ENCODE measurements around the gene TMEM238. TPM values are rescaled to one million over a fixed set of nuclear protein-coding genes. Genes with fewer than 3 reads are reported as not detected.

Gene TMEM238
- total and polyA plus RNA-seq, 4 experiments from 2014 or later = 2.4 to 9.9 (median 9.6) TPM; not detected in 1

DNA sequence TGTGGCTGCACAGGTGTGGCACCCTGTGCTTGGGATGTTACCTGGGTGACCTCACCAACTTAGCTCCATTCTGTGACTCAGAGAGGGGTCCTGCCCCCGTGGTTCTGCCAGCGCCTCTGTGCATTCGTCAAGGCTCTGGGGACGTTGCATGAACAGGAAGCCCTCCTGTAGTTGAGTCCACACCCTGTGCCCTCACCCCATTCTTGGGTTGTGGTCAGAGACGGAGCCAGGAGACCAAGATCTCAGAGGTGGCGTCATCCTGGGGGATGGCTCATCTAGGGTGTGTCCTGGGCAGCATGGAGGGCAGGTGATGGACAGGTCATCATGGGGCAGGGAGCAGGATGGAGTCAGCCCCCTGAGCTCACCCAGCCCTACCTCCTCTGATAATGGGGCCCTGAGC lies 32.1 kb downstream of the TMEM238 start:
- peak in 1 of 5 donors; percentile 25 for DNase-seq
- CTCF ChIA-PET (ENCODE audit: partially characterized antibody) = interaction anchor here (1.7 kb wide), 1 partner anchor 51 kb away, joined by 5 read pairs; no protein-coding TSS in a partner anchor

DNA sequence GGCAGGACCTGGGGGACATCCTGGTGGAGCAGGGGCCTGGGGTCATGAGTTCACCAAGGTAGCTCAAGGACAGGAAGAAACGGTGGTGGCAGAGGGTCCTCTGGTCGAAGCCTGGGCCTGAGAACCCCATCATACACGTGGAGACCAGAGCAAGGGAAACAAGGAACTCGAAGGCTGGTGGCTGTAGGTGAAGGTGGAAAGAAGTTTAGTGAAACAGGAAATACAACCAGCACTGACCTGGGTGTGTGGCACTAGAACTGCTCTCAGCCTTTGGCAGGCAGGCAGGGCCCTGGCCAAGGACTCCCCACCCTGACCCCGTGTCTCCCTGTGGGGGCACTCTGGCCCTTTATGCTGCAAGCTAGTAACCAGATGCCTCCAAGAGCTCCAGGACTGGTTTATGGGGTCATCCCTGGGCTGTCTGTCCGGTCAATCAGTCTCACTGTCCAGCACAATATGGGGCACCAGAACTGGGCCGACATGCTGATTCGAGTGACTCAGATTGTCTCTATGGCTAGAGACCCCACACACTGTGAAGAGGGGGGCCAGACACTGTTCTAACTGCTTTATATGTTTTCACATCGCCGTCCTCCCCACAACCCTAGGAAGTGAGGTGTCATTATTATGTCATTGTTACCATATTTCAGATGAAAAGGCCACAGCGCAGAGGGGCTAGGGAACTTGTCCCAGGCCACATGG lies 33.3 kb downstream of the TMEM238 start:
- no peak overlapping the region for H3K27ac ChIP-seq (ENCODE audit: low read depth, low read length)
- Mint-ChIP-seq H3K27me3 (peaks cover 24 to 39% of the 10 kb centered on the region in 2 donors), H3K9me3 (no peaks in the 10 kb centered on the region), H3K27ac (peak overlapping the region in 2 of 7 donors; percentile 47 to 53), H3K36me3 (no peaks in the 10 kb centered on the region), H3K4me1 (peaks cover 4 to 33% (median 8%) of the 10 kb centered on the region in 4 donors), H3K4me3 (peak overlapping the region in 1 of 8 donors; percentile 69)
- DNase-seq = no peak
- H3K36me3 ChIP-seq (ENCODE audit: insufficient read depth, low read length) = no peaks in the 10 kb centered on the region
- H3K27me3 ChIP-seq (ENCODE audit: insufficient read depth, low read length) = peaks cover 26% of the 10 kb centered on the region
- ChIA-PET POLR2A (ENCODE audit: partially characterized antibody) (interaction anchor here (0.9 to 1.6 kb wide), 2 partner anchors 12 to 68 kb away, joined by 3 to 7 read pairs; partner anchors contain the start of gene KMT5C), CTCF (ENCODE audit: partially characterized antibody) (interaction anchor here (1.8 kb wide), 1 partner anchor 12 kb away, joined by 7 read pairs; the partner anchor contains the start of gene KMT5C)
- no peaks in the 10 kb centered on the region for H3K9me3 ChIP-seq (ENCODE audit: control insufficient read depth in 1 of 2, low read length in 2 of 2)
- intact Hi-C loops (cut with micrococcal nuclease) = no loop called here
- peaks cover 18% of the 10 kb centered on the region for H3K4me1 ChIP-seq (ENCODE audit: insufficient read depth, low read length)
- no peak overlapping the region for H3K4me3 ChIP-seq (ENCODE audit: low read length in 2 of 2)

More for the DNA sequence above, 32.1 kb downstream of the TMEM238 start:
- Histone ChIP-seq H3K9me3 (ENCODE audit: control insufficient read depth in 1 of 2, low read length in 2 of 2) (no peaks in the 10 kb centered on the region), H3K27me3 (ENCODE audit: insufficient read depth, low read length) (peaks cover 26% of the 10 kb centered on the region), H3K4me3 (ENCODE audit: low read length in 2 of 2) (no peak overlapping the region), H3K4me1 (ENCODE audit: insufficient read depth, low read length) (peaks cover 18% of the 10 kb centered on the region), H3K27ac (ENCODE audit: low read depth, low read length) (no peak overlapping the region), H3K36me3 (ENCODE audit: insufficient read depth, low read length) (no peaks in the 10 kb centered on the region)
- Mint-ChIP-seq H3K27me3 (peaks cover 25 to 41% of the 10 kb centered on the region in 2 donors), H3K4me1 (peaks cover 4 to 33% (median 8%) of the 10 kb centered on the region in 4 donors), H3K4me3 (peak overlapping the region in 1 of 8 donors; percentile 84), H3K9me3 (no peaks in the 10 kb centered on the region), H3K36me3 (no peaks in the 10 kb centered on the region), H3K27ac (peak overlapping the region in 1 of 7 donors; percentile 38)
- intact Hi-C loops (cut with micrococcal nuclease) = no loop called here
- POLR2A ChIA-PET (ENCODE audit: partially characterized antibody) = interaction anchor here (0.9 to 2.9 kb wide), 2 partner anchors 13 to 28 kb away, joined by 3 to 15 read pairs; partner anchors contain the start of gene KMT5C

DNA sequence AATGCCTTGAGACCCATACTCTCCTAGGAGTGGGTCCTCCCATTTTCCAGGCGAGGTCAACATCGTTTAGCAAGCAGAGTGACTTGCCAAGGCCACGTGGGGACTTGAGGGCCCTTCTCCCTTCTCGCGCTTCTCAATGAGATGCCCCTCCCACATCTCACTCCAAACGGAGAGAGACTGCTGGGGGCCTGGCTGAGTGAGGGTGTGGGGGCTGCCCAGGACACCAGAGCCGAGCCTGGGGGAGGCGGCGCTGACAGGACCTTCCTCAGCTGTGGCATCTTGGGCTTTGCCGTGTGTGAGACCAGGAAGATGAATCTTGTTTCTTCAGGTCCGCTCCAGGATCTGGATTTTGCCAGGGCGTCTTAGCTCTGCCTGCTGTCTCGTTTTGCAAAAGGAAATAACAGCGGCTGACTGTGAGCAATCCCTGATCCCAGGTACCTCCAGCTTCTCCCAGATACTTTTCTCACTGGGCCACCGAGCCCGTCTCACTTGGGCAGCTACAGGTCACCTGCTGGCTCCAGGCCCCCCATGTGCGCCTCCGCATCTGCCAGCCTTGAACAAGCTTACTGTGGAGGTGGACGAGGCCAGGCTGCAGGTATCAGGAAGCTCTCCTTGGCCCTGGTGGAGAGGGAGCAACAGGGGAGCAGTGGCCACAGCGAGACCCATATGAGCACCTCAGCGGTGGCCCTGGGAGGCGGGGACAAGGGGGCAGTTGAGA lies 35.6 kb downstream of the TMEM238 start:
- POLR2A ChIA-PET (ENCODE audit: partially characterized antibody) = interaction anchor here (1.1 to 3.1 kb wide), 3 partner anchors 9 to 59 kb away, joined by 3 to 10 read pairs (median 3); partner anchors contain the start of genes KMT5C and TMEM238
- peaks cover 23% of the 10 kb centered on the region for H3K27me3 ChIP-seq (ENCODE audit: insufficient read depth, low read length)
- CTCF ChIA-PET (ENCODE audit: partially characterized antibody) = interaction anchor here (0.7 to 1.8 kb wide), 2 partner anchors 9 to 131 kb away, joined by 3 to 7 read pairs; partner anchors contain the start of gene KMT5C
- Mint-ChIP-seq H3K4me3 (no peak overlapping the region), H3K4me1 (peaks cover 2 to 24% (median 6%) of the 10 kb centered on the region in 4 donors), H3K27me3 (peaks cover 20 to 29% of the 10 kb centered on the region in 2 donors), H3K36me3 (peaks cover 0 to 7% of the 10 kb centered on the region in 2 donors), H3K27ac (no peak overlapping the region), H3K9me3 (no peaks in the 10 kb centered on the region)
- H3K9me3 ChIP-seq (ENCODE audit: control insufficient read depth in 1 of 2, low read length in 2 of 2) = no peaks in the 10 kb centered on the region
- H3K4me3 ChIP-seq (ENCODE audit: low read length in 2 of 2) = no peak overlapping the region
- no peak for DNase-seq
- no peak overlapping the region for H3K27ac ChIP-seq (ENCODE audit: low read depth, low read length)
- intact Hi-C loops (cut with micrococcal nuclease) = no loop called here
- H3K36me3 ChIP-seq (ENCODE audit: insufficient read depth, low read length) = no peaks in the 10 kb centered on the region
- peaks cover 8% of the 10 kb centered on the region for H3K4me1 ChIP-seq (ENCODE audit: insufficient read depth, low read length)

DNA sequence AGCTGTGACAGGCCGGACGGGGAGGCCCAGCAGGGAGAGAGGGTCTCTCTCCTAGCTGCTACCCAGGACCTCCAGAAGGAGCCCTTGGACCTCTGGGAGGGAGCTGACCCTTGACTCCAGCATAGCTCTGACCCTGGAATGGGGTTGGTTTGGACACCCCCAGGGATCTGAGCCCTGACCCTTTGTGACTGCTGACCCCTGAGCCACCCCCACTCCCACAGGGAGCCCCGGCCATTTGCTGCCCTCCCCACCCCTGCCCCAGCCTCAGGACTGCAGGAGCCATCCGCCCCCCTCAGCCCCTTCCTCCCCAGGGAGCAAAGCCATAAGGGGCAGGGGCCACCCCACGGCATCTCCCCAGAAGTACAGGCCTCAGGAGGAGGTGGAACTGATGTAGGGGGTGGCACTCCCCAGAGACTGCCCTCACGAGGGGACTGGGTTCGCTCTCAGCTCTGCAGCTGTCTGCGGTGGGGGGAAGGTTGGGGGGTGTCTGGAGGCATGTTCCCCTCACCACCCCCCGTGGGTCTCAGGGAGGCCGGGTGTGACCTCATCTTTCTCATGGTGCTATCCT lies 36.6 kb downstream of the TMEM238 start:
- Mint-ChIP-seq H3K27ac (peak overlapping the region in 2 of 7 donors; percentile 70 to 75), H3K4me1 (peaks cover 0 to 15% (median under 1%) of the 10 kb centered on the region in 4 donors), H3K27me3 (peaks cover 13 to 20% of the 10 kb centered on the region in 2 donors), H3K4me3 (no peak overlapping the region), H3K36me3 (peaks cover 4 to 7% of the 10 kb centered on the region in 2 donors), H3K9me3 (no peaks in the 10 kb centered on the region)
- intact Hi-C loops (cut with micrococcal nuclease) = no loop called here
- H3K9me3 ChIP-seq (ENCODE audit: control insufficient read depth in 1 of 2, low read length in 2 of 2) = no peaks in the 10 kb centered on the region
- peaks cover 3% of the 10 kb centered on the region for H3K36me3 ChIP-seq (ENCODE audit: insufficient read depth, low read length)
- no peak overlapping the region for H3K4me3 ChIP-seq (ENCODE audit: low read length in 2 of 2)
- H3K4me1 ChIP-seq (ENCODE audit: insufficient read depth, low read length) = no peaks in the 10 kb centered on the region
- DNase-seq = no peak
- ChIA-PET POLR2A (ENCODE audit: partially characterized antibody) (interaction anchor here (1.8 to 3.1 kb wide), 2 partner anchors 8 to 59 kb away, joined by 3 to 10 read pairs; partner anchors contain the start of gene KMT5C), CTCF (ENCODE audit: partially characterized antibody) (interaction anchor here (1.0 kb wide), 1 partner anchor 8 kb away, joined by 3 read pairs; no protein-coding TSS in a partner anchor)
- no peak overlapping the region for H3K27ac ChIP-seq (ENCODE audit: low read depth, low read length)
- H3K27me3 ChIP-seq (ENCODE audit: insufficient read depth, low read length) = peaks cover 14% of the 10 kb centered on the region

GRCh38 chr19:55346725-55347441 lies 37.2 kb downstream of the TMEM238 start:
- no peak overlapping the region for H3K27ac ChIP-seq (ENCODE audit: low read depth, low read length)
- H3K4me1 ChIP-seq (ENCODE audit: insufficient read depth, low read length) = no peaks in the 10 kb centered on the region
- intact Hi-C loops (cut with micrococcal nuclease) = no loop called here
- Mint-ChIP-seq H3K4me1 (peaks cover 0 to 8% (median 0%) of the 10 kb centered on the region in 4 donors), H3K9me3 (no peaks in the 10 kb centered on the region), H3K36me3 (peaks cover 4 to 7% of the 10 kb centered on the region in 2 donors), H3K4me3 (no peak overlapping the region), H3K27me3 (peaks cover 9 to 13% of the 10 kb centered on the region in 2 donors), H3K27ac (no peak overlapping the region)
- CTCF ChIA-PET (ENCODE audit: partially characterized antibody) = interaction anchor here (1.0 kb wide), 1 partner anchor 8 kb away, joined by 3 read pairs; no protein-coding TSS in a partner anchor
- H3K36me3 ChIP-seq (ENCODE audit: insufficient read depth, low read length) = peaks cover 3% of the 10 kb centered on the region
- peaks cover 7% of the 10 kb centered on the region for H3K27me3 ChIP-seq (ENCODE audit: insufficient read depth, low read length)
- DNase-seq = no peak
- H3K9me3 ChIP-seq (ENCODE audit: control insufficient read depth in 1 of 2, low read length in 2 of 2) = no peaks in the 10 kb centered on the region
- POLR2A ChIA-PET (ENCODE audit: partially characterized antibody) = interaction anchor here (1.8 to 3.1 kb wide), 2 partner anchors 8 to 60 kb away, joined by 3 to 10 read pairs; partner anchors contain the start of gene KMT5C
- no peak overlapping the region for H3K4me3 ChIP-seq (ENCODE audit: low read length in 2 of 2)

DNA sequence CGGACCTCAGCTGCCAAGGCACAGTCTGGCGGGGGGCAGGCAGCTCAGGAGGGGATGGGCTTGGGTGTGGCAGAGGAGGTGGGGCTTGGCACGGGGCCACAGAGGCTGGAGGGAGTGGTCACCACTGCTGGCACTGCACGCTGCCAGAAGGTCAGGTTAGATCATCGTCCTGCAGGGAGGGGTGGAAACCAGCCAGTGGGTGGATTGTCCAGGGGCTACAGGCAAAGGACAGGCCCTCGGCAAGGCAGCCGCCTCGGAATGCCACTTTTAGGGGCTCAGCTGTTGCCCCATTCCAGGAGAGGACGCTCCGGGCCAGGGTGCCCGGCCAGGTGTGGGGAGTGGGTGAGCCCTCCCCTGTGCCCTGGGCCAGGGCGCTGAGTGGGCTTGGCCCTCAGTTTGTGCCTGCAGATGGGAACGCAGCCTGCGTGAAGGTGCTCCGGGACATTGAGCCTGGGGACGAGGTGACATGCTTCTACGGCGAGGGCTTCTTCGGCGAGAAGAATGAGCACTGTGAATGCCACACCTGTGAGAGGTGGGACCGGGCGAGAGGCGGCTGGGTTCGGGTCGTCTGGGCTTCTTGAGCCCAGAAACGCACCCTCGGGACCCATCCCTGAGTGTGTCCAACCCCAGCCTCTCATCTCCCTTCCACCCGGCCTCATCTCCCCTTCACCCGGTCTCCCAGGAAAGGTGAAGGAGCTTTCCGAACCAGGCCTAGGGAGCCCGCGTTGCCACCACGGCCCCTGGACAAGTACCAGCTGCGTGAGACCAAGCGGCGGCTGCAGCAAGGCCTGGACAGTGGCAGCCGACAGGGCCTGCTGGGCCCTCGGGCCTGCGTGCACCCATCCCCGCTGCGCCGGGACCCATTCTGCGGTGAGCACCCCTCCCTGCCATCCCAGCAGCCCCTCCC lies 38.0 kb downstream of the TMEM238 start:
- peaks cover 1 to 5% of the 10 kb centered on the region in 2 donors for H3K27me3 Mint-ChIP-seq
- H3K27me3 ChIP-seq (ENCODE audit: insufficient read depth, low read length) = peaks cover 4% of the 10 kb centered on the region
- H3K9me3 ChIP-seq (ENCODE audit: control insufficient read depth in 1 of 2, low read length in 2 of 2) = no peaks in the 10 kb centered on the region
- no peak overlapping the region for H3K4me3 ChIP-seq (ENCODE audit: low read length in 2 of 2)
- no peaks in the 10 kb centered on the region for H3K9me3 Mint-ChIP-seq
- no peak for DNase-seq
- intact Hi-C loops (cut with micrococcal nuclease) = no loop called here
- H3K4me1 ChIP-seq (ENCODE audit: insufficient read depth, low read length) = peaks cover 7% of the 10 kb centered on the region
- peaks cover 3% of the 10 kb centered on the region for H3K36me3 ChIP-seq (ENCODE audit: insufficient read depth, low read length)
- H3K27ac ChIP-seq (ENCODE audit: low read depth, low read length) = no peak overlapping the region
- no peak overlapping the region for H3K27ac Mint-ChIP-seq
- H3K4me3 Mint-ChIP-seq = no peak overlapping the region
- ChIA-PET CTCF (ENCODE audit: partially characterized antibody) (no interaction called here), POLR2A (ENCODE audit: partially characterized antibody) (no interaction called here)
- H3K36me3 Mint-ChIP-seq = peaks cover 4 to 7% of the 10 kb centered on the region in 2 donors
- H3K4me1 Mint-ChIP-seq = peaks cover 2 to 9% (median 4%) of the 10 kb centered on the region in 4 donors

Data from CD4-positive, alpha-beta memory T cell (primary cell).